PFSK-1 (cell line): Measurements from ENCODE around the gene HGF.

ENCODE experiments used
- FOXP2 ChIP-seq: optimal IDR thresholded peaks from 2 replicates; pipeline ENCODE3; 2011; ENCODE audit warnings: borderline replicate concordance, control low read depth, inconsistent platforms; ENCODE audit not compliant: insufficient read depth; ENCODE audit errors: extremely low read length, extremely low read depth
- POLR2AphosphoS5 ChIP-seq: IDR thresholded peaks from 2 replicates; pipeline ENCODE4 v1.6.1; 2012; ENCODE audit warnings: low read depth, mild to moderate bottlenecking, control low read depth, low read length, moderate library complexity
- REST ChIP-seq, 2 experiments: IDR thresholded peaks; 2 replicates each; pipeline versions ENCODE4 v1.6.1 to v1.8.0; 2011 to 2012; ENCODE audit warnings: low read depth in 2 of 2, low read length in 2 of 2, control low read depth in 1 of 2, inconsistent platforms in 1 of 2, mild to moderate bottlenecking in 1 of 2, moderate library complexity in 1 of 2; ENCODE audit not compliant: insufficient read depth in 1 of 2
- SIN3A ChIP-seq: IDR thresholded peaks from 2 replicates; pipeline ENCODE4 v1.6.1; 2012; ENCODE audit warnings: mild to moderate bottlenecking, low read length, moderate library complexity, borderline replicate concordance; ENCODE audit not compliant: insufficient read depth
- TAF1 ChIP-seq: IDR thresholded peaks from 2 replicates; pipeline ENCODE4 v1.6.1; 2012; ENCODE audit warnings: low read length, control low read depth, borderline replicate concordance; ENCODE audit not compliant: insufficient read depth

Gene HGF

DNA sequence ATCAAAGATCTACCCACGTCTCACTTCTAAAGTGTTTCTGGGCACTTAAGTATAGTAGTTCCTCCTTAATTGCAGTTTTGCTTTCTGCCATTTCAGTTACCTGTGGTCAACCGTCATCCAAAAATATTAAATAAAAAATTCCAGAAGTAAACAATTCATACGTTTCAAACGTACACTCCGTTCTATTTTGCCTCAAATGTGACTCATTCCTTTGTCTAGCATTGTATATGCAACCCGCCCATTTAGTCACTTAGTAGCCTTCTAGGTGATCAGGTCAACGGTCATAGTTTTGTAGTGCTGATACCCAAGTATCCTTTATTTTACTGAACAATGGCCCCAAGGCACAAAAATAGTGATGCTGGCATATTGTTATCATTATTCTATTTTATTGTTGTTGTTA is 33.8 kb downstream of the HGF start:
- TF ChIP-seq FOXP2, result no peak
- TF ChIP-seq REST (IDR thresholded peaks at IDR 0.05; ENCODE audit: insufficient read depth in 1 of 2, low read depth in 2 of 2, low read length in 2 of 2), result no peak
- no peak for TF ChIP-seq TAF1
- no peak for TF ChIP-seq POLR2AphosphoS5
- TF ChIP-seq SIN3A, result no peak

DNA sequence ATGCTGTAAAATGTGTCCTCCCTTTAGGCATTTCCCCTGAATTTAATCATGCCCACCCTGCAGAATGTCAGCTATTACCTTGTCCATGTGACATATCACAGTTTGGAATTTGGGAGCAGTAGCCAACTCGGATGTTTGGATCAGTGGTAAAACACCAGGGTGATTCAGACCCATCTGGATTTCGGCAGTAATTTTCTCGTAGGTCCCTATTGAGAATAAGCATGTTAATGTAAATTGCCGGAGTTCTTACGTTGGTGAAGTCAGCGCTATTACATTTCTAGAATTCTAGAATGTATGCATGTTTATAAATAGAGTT is 44.1 kb downstream of the HGF start:
- no peak for TF ChIP-seq FOXP2
- TF ChIP-seq SIN3A, result no peak
- TF ChIP-seq TAF1, result no peak
- no peak for TF ChIP-seq POLR2AphosphoS5
- no peak for TF ChIP-seq REST (IDR thresholded peaks at IDR 0.05; ENCODE audit: insufficient read depth in 1 of 2, low read depth in 2 of 2, low read length in 2 of 2)

GRCh38 chr7:81725003-81725811 is 44.6 kb downstream of the HGF start:
- TF ChIP-seq FOXP2 (no peak), TAF1 (no peak), REST (IDR thresholded peaks at IDR 0.05; ENCODE audit: insufficient read depth in 1 of 2, low read depth in 2 of 2, low read length in 2 of 2) (no peak), SIN3A (no peak), POLR2AphosphoS5 (no peak)

DNA sequence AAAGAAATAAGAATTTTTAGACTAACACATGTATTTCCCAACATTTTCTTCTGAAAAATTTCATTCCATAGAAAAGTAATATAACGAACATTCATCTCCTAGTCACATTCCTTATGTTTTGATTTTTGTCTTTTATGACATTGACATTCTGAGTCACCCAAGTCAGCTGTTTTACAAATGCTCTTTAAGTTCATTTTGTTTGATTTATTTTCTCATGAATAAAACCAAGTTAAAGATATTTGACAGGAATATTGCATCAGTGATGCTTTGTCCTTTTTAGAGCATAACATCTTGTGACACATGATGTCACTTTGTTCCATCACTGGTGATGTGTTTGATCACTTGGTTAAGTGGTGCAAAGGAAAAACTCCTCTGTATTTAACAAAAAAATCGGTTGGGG is 48.4 kb downstream of the HGF start:
- TF ChIP-seq POLR2AphosphoS5 (no peak), FOXP2 (no peak), TAF1 (no peak), REST (IDR thresholded peaks at IDR 0.05; ENCODE audit: insufficient read depth in 1 of 2, low read depth in 2 of 2, low read length in 2 of 2) (no peak)
